Measurements from ENCODE around the gene ASAP2. TPM values are rescaled to one million over a fixed set of nuclear protein-coding genes. Genes with fewer than 3 reads are reported as not detected.

The ASAP2 gene
- total RNA-seq, 1 donor from 2014 or later: 45.6 TPM

DNA sequence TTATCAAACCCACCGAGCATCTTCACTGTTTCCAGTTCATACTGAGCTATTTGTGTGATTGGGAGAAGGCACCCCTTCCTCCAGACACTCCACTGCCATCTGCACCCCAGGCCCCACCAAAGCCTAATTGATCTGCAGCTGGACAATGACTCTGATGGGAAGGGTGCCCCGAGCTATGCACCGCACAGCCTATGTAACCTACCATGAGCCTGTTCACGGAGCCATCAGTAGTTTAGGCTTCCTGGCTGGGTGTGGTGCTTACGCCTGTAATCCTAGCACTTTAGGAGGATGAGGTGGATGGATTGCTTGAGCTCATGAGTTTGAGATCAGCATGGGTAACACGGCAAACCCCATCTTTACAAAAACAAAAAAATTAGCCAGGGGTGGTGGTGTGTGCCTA is 17.8 kb upstream of the ASAP2 start:
- DNase-seq (ENCODE audit: extremely low spot score, unreplicated experiment): no peak
- Mint-ChIP-seq H3K9me3 (no peaks in the 10 kb centered on the region), H3K4me1 (ENCODE audit: unreplicated experiment) (peaks cover 19% of the 10 kb centered on the region), H3K4me3 (no peak overlapping the region), H3K27me3 (no peaks in the 10 kb centered on the region), H3K27ac (no peak overlapping the region), H3K36me3 (no peaks in the 10 kb centered on the region)
- TF ChIP-seq, protein P1, sequence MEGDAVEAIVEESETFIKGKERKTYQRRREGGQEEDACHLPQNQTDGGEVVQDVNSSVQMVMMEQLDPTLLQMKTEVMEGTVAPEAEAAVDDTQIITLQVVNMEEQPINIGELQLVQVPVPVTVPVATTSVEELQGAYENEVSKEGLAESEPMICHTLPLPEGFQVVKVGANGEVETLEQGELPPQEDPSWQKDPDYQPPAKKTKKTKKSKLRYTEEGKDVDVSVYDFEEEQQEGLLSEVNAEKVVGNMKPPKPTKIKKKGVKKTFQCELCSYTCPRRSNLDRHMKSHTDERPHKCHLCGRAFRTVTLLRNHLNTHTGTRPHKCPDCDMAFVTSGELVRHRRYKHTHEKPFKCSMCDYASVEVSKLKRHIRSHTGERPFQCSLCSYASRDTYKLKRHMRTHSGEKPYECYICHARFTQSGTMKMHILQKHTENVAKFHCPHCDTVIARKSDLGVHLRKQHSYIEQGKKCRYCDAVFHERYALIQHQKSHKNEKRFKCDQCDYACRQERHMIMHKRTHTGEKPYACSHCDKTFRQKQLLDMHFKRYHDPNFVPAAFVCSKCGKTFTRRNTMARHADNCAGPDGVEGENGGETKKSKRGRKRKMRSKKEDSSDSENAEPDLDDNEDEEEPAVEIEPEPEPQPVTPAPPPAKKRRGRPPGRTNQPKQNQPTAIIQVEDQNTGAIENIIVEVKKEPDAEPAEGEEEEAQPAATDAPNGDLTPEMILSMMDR (conservative IDR thresholded peaks at IDR 0.05): no peak

DNA sequence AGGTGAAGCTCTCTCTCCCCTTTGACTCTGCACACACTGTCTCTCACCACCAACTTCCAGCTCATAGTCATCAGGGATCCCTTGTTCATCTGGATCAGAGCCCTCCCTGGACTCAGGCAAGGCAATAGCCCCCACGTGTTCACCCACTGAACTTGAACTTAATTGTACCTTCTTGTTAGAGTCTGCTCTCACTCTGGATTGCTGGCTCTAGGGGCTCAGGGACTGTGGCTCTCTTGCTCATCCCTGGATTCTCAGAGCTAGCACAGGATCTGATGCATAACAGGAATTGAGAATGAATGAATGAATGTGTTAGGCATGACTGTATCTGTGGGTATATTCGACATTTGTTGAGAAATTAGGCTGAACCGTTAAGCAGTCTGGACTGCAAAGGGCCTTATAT is 16.7 kb upstream of the ASAP2 start:
- H3K27me3 Mint-ChIP-seq: no peaks in the 10 kb centered on the region
- H3K36me3 Mint-ChIP-seq: no peaks in the 10 kb centered on the region
- H3K9me3 Mint-ChIP-seq: no peaks in the 10 kb centered on the region
- TF ChIP-seq, protein P1 (conservative IDR thresholded peaks at IDR 0.05): no peak
- no peak for DNase-seq (ENCODE audit: extremely low spot score, unreplicated experiment)
- H3K4me3 Mint-ChIP-seq: no peak overlapping the region
- peaks cover 10% of the 10 kb centered on the region for H3K4me1 Mint-ChIP-seq (ENCODE audit: unreplicated experiment)
- no peak overlapping the region for H3K27ac Mint-ChIP-seq

DNA sequence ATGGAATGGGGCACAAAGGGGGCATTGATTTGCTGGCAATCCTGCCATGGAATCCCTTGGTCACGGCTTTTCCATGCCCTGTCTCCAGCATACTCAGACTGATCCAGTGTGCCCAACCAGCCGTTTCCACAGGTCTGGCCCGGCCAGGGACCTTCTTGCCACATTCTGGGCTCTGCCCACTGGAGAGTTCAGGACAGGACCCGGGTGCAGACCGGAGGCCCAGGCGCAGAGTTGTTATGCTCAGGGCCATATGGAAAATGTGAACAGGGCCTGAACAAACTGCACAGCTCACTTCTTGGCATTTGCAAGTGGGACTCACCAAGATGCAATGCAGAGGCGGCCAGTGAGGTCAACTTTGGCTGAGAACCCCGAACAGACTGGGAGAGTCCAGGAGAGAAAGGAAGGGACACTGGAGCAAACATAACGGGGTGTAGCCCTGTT is 15.6 kb upstream of the ASAP2 start:
- no peaks in the 10 kb centered on the region for H3K27me3 Mint-ChIP-seq
- no peak for DNase-seq (ENCODE audit: extremely low spot score, unreplicated experiment)
- H3K36me3 Mint-ChIP-seq: no peaks in the 10 kb centered on the region
- no peaks in the 10 kb centered on the region for H3K9me3 Mint-ChIP-seq
- no peak overlapping the region for H3K4me3 Mint-ChIP-seq
- no peak overlapping the region for H3K27ac Mint-ChIP-seq
- peaks cover 10% of the 10 kb centered on the region for H3K4me1 Mint-ChIP-seq (ENCODE audit: unreplicated experiment)
- TF ChIP-seq, protein P1 (conservative IDR thresholded peaks at IDR 0.05): no peak

DNA sequence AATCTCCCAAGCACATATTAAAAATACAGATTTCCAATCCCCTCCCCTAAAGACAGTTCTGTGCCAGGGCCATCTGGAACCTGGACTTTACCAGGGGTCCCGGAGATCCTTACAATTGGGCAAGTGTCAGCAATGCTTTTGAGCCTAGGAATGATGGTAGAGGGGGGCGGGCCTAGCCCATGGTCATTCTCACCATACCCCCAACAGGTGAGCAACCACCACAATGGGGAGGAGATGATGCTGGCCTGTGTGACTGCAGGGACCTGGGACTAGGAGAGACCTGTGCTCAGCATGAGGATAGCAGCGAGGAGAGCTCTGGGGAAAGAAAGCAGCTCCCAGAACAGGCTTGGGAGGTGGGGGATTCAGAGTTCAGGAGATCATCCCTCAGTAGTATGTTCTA is 13.9 kb upstream of the ASAP2 start:
- H3K27ac Mint-ChIP-seq: no peak overlapping the region

DNA sequence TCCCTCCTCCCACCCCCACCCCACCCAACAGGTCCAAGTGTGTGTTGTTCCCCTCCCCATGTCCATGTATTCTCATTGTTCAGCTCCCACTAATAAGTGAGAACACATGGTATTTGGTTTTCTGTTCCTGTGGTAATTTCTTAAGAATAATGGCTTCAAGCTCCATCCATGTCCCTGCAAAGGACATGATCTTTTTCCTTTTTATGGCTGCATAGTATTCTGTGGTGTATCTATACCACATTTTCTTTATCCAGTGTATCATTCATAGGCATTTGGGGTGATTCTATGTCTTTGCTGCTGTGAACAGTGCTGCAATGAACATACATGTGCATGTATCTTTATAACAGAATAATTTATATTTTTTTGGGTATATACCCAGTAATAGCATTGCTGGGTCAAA is 12.3 kb upstream of the ASAP2 start:
- Mint-ChIP-seq H3K4me3 (no peak overlapping the region), H3K36me3 (no peaks in the 10 kb centered on the region), H3K27ac (no peak overlapping the region), H3K4me1 (ENCODE audit: unreplicated experiment) (peaks cover 10% of the 10 kb centered on the region), H3K27me3 (peaks cover 3% of the 10 kb centered on the region), H3K9me3 (no peaks in the 10 kb centered on the region)
- TF ChIP-seq, protein P1 (conservative IDR thresholded peaks at IDR 0.05): no peak
- no peak for DNase-seq (ENCODE audit: extremely low spot score, unreplicated experiment)

More for the DNA sequence above, 13.9 kb upstream of the ASAP2 start:
- TF ChIP-seq, protein P1 (conservative IDR thresholded peaks at IDR 0.05): no peak
- Mint-ChIP-seq H3K36me3 (no peaks in the 10 kb centered on the region), H3K27me3 (no peaks in the 10 kb centered on the region), H3K4me1 (ENCODE audit: unreplicated experiment) (peaks cover 10% of the 10 kb centered on the region), H3K9me3 (no peaks in the 10 kb centered on the region), H3K4me3 (no peak overlapping the region)
- DNase-seq (ENCODE audit: extremely low spot score, unreplicated experiment): no peak

DNA sequence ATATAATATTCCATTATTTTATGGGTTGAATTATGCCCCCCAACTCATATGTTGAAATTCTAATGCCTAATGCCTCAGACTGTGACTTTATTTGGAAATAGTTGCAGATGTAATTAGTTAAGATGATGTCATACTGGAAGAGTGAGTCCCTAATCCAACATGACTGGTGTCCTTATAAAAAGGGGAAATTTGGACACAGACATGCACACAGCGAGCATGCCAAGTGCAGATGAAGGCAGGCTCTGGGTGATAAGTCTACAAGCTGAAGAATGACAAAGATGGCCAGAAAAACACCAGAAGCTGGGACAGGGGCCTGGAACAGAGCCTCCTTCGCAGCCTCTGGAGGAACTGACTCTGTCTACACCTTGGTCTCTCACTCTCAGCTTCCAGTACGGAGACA is 10.0 kb upstream of the ASAP2 start:
- H3K4me3 Mint-ChIP-seq: no peak overlapping the region
- no peak overlapping the region for H3K27ac Mint-ChIP-seq
- H3K36me3 Mint-ChIP-seq: no peaks in the 10 kb centered on the region
- H3K9me3 Mint-ChIP-seq: no peaks in the 10 kb centered on the region
- TF ChIP-seq, protein P1 (conservative IDR thresholded peaks at IDR 0.05): no peak
- peaks cover 19% of the 10 kb centered on the region for H3K4me1 Mint-ChIP-seq (ENCODE audit: unreplicated experiment)
- no peak for DNase-seq (ENCODE audit: extremely low spot score, unreplicated experiment)
- H3K27me3 Mint-ChIP-seq: peaks cover 3% of the 10 kb centered on the region

Data from type B pancreatic cell (in vitro differentiated cells).